Right lobe of liver (tissue), 6 donors: ENCODE results near the gene ZSCAN12. TPM values are rescaled to one million over a fixed set of nuclear protein-coding genes. Genes with fewer than 3 reads are reported as not detected.

Source experiments
- ATAC-seq, 4 donors: fragments of 200-7000 bp; cut with Tn5 transposase; one replicate each; pipeline ENCODE4 v1.9.1; 2020; ENCODE audit warnings: mild to moderate bottlenecking in 4 of 4, moderate library complexity in 4 of 4
- DNase-seq, 3 donors: peaks; one replicate each; pipeline ENCODE4 v3.0.0-alpha.2; 2020
- H3K27ac ChIP-seq, 3 donors: fragments of 200-600 bp; one replicate each; pipeline ENCODE4 v1.8.0; 2022
- H3K27me3 ChIP-seq, 2 donors: fragments of 200-600 bp; one replicate each; pipeline ENCODE4 v1.8.0; 2022
- H3K36me3 ChIP-seq, 4 donors: fragments of 200-600 bp; sonication (generic) in 1 of 4; one replicate each; pipeline versions ENCODE4 v1.5.1 to v1.8.0; 2017 to 2022; ENCODE audit warnings: control low read depth in 1 of 4
- H3K4me1 ChIP-seq, 4 donors: fragments of 200-600 bp; sonication (generic) in 1 of 4; one replicate each; pipeline versions ENCODE4 v1.5.1 to v1.8.0; 2017 to 2022; ENCODE audit warnings: control low read depth in 1 of 4
- H3K4me3 ChIP-seq, 3 donors: fragments of 200-600 bp; one replicate each; pipeline ENCODE4 v1.8.0; 2022
- H3K9me3 ChIP-seq, 4 donors: fragments of 200-600 bp; sonication (generic) in 1 of 4; one replicate each; pipeline versions ENCODE4 v1.5.1 to v1.8.0; 2017 to 2022; ENCODE audit warnings: control low read depth in 1 of 4
- POLR2A ChIP-seq: fragments of 450-650 bp; IDR thresholded peaks from one replicate; pipeline ENCODE4 v1.6.1; 2017; ENCODE audit warnings: antibody characterized with exemption, mild to moderate bottlenecking
- WGBS: methylation state at CpG from one replicate; pipeline ENCODE4 v1.1.6; 2018; ENCODE audit warnings: low coverage, low lambda C conversion rate; ENCODE audit not compliant: insufficient coverage; ENCODE audit errors: missing lambda C conversion rate; 5-methylcytosine and 5-hydroxymethylcytosine counted together
- intact Hi-C, 2 donors: fragments of 100-400 bp; cut with DNase I; formaldehyde crosslinking; loops; one replicate each; pipeline versions ENCODE4 v1.11.2 to v1.14.1; 2022
- total RNA-seq, 6 experiments: library from RNA; depleted of rRNA in 2 of 6; stranded (reverse); fragments of >200 nt in 2 of 6; fragmentation: NEBNext Ultra II Directional in 3 of 6; extraction: Animal tissue kit (Norgen Biotek cat#: 25700) in 3 of 6; gene quantifications; one replicate each; pipeline versions ENCODE4 v1.1.0 to v1.2.4, GENCODE V29; 2016 to 2023
- TF ChIP-seq, protein P1 (sequence below), 4 donors: fragments of 200-600 bp in 3 of 4; fragments of 450-650 bp in 1 of 4; IDR thresholded peaks; one replicate each; pipeline versions ENCODE4 v1.5.1 to v1.8.0; 2016 to 2022; ENCODE audit warnings: antibody characterized with exemption in 4 of 4, mild to moderate bottlenecking in 2 of 4
- donor health status: DM: no; HTN: yes; CAD: no.
- donor health status: DM: no; HTN: no; CAD: no.
- donor health status: DM: no; HTN: no; CAD: no.
- donor health status: DM: no; HTN: yes; CAD: no.
- donor health status: DM: no; HTN: yes; CAD: no.

The ZSCAN12 gene
- total RNA-seq, 6 experiments from 2014 or later = 1.4 to 1.6 (median 1.5) TPM

GRCh38 chr6:28401172-28401571 is 1.6 kb upstream of the ZSCAN12 start:
- Histone ChIP-seq H3K9me3 (no peaks in the 10 kb centered on the region), H3K27ac (no peak overlapping the region), H3K36me3 (peaks cover 0 to 5% (median 0%) of the 10 kb centered on the region in 4 donors), H3K4me1 (peaks cover 0 to 5% (median 0%) of the 10 kb centered on the region in 4 donors), H3K27me3 (no peaks in the 10 kb centered on the region), H3K4me3 (no peak overlapping the region)
- TF ChIP-seq POLR2A = no peak
- TF ChIP-seq, protein P1, sequence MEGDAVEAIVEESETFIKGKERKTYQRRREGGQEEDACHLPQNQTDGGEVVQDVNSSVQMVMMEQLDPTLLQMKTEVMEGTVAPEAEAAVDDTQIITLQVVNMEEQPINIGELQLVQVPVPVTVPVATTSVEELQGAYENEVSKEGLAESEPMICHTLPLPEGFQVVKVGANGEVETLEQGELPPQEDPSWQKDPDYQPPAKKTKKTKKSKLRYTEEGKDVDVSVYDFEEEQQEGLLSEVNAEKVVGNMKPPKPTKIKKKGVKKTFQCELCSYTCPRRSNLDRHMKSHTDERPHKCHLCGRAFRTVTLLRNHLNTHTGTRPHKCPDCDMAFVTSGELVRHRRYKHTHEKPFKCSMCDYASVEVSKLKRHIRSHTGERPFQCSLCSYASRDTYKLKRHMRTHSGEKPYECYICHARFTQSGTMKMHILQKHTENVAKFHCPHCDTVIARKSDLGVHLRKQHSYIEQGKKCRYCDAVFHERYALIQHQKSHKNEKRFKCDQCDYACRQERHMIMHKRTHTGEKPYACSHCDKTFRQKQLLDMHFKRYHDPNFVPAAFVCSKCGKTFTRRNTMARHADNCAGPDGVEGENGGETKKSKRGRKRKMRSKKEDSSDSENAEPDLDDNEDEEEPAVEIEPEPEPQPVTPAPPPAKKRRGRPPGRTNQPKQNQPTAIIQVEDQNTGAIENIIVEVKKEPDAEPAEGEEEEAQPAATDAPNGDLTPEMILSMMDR (IDR thresholded peaks at IDR 0.05) = no peak
- intact Hi-C loops = no loop called here
- no peak for DNase-seq
- no peak for ATAC-seq
- 100% methylated on average over 1 of the region's 1 CpG for WGBS

DNA sequence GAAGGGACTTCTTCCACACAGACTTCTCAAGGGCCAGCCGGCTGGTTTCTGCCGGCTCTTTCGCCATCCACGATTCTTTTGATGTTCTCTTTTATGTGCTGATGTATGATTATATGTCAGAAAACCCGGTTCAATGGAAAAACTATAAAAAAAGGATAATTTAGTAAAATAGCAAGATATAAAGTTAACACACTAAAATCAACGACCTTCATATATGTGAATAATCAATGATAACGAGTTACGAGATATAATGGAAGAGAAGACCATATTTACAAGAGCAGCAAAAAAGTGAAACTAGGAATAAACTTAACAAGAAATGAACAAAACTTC is 540 bp upstream of the ZSCAN12 start:
- ATAC-seq (no peak), DNase-seq (no peak)
- TF ChIP-seq, protein P1 (IDR thresholded peaks at IDR 0.05) = no peak
- TF ChIP-seq POLR2A = no peak
- H3K36me3 ChIP-seq = peaks cover 0 to 6% (median 1%) of the 10 kb centered on the region in 4 donors
- peak overlapping the region; percentile 68 to 89 (median 70) for H3K4me3 ChIP-seq
- intact Hi-C loops = no loop called here
- no peaks in the 10 kb centered on the region for H3K9me3 ChIP-seq
- no peaks in the 10 kb centered on the region for H3K27me3 ChIP-seq
- WGBS = 21% methylated on average over 8 of the region's 8 CpGs
- H3K4me1 ChIP-seq = peaks cover 0 to 5% (median 0%) of the 10 kb centered on the region in 4 donors
- no peak overlapping the region for H3K27ac ChIP-seq

DNA sequence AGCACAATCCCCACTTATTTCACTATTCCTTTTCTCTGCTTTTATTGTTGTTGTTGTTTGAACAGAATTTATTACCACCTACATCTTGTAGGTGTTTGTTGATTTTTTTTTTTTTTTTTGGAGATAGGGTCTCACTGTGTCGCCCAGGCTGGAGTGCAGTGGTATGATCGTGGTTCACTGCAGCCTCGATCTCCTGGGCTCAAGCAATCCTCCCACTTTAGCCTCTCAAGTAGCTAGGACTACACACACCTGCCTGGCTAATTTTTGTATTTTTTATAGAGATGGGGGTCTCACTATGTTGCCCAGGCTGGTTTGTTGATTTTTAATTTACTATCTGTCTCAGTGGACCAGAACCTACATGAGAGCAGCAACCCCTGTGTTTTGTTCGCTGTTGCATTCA is 3.6 kb downstream of the ZSCAN12 start:
- no peak for ATAC-seq
- no peak overlapping the region for H3K4me3 ChIP-seq
- no peaks in the 10 kb centered on the region for H3K27me3 ChIP-seq
- H3K27ac ChIP-seq = no peak overlapping the region
- no peak for DNase-seq
- H3K4me1 ChIP-seq = peaks cover 0 to 5% (median 0%) of the 10 kb centered on the region in 4 donors
- 96% methylated on average over 4 of the region's 4 CpGs for WGBS
- intact Hi-C loops = no loop called here
- no peaks in the 10 kb centered on the region for H3K9me3 ChIP-seq
- TF ChIP-seq POLR2A = no peak
- TF ChIP-seq, protein P1 (IDR thresholded peaks at IDR 0.05) = no peak
- peaks cover 0 to 31% (median 6%) of the 10 kb centered on the region in 4 donors for H3K36me3 ChIP-seq

DNA sequence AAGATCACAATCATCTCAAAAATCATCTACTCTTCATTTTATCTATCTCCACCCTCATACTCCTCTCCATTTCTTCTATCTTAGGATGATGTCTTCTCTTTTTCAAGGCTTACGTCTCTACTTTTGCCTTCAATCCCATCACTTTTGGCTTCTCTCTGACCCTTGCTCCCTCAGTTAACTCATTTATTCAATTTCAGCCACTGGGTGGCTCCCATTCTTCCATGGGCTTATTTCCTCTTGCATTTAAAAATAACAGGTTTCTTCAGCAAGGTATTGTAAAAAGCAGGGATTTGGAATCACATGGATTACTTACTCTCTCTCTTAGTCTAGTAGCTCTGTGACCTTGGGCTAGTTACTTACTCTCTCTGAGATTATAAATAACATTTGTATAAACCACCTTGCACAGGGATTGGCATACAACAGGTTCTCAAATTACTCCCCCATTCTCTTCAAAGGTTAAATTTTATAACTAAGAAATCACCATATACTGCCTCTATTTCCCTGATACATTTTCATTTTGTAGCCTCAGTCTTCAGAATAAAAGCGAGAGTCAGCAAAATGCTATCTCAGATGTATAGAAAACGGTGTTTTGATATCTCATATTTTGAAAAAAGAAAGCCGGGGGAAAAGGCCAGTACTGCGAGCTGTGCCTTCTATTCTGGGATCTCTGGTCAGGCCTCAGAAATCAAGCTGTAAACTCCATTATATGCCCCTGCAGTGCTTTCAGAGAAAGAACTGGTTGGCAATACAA is 5.5 kb downstream of the ZSCAN12 start:
- WGBS = 60% methylated on average over 5 of the region's 5 CpGs
- TF ChIP-seq, protein P1 (IDR thresholded peaks at IDR 0.05) = peak; percentile 17 to 38 (median 28)
- no peak for TF ChIP-seq POLR2A
- intact Hi-C loops = no loop called here
- Histone ChIP-seq H3K9me3 (no peaks in the 10 kb centered on the region), H3K27me3 (no peaks in the 10 kb centered on the region), H3K4me3 (no peak overlapping the region), H3K4me1 (no peaks in the 10 kb centered on the region), H3K27ac (no peak overlapping the region), H3K36me3 (peaks cover 0 to 44% (median 9%) of the 10 kb centered on the region in 4 donors)
- DNase-seq (no peak), ATAC-seq (peak in 2 of 4 donors; percentile 31 to 49)
